ENCODE data around the gene NOP16.

Gene NOP16

DNA sequence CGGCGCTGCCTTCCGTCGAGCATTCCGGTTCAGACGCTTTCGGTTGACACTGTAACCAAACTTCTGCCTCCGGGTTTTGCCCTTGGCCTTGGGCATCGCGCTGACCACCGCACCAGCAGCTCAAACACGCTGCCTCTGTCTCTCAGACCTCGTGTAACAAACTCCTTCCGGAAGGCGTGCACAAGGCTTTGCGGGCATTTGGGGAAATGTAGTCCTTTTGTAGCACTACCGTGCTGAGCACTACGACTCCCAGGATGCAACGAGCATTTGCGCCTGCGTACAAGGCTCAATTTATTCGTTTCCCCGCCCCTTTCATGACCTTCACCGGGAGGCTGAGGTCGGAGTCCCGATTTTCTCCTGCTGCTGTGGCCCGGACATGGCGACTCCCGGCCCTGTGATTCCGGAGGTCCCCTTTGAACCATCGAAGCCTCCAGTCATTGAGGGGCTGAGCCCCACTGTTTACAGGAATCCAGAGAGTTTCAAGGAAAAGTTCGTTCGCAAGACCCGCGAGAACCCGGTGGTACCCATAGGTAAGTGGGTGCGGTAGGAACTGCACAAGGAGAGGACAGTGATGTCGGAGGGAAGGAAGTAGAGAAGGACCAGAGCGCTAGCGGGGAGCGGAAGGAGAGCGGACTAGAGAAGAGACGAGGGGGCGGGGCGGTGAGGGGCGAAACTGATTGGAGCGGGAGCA lies at the start of gene NOP16, which contains the start of gene HIGD2A:
Gene NOP16 (minus strand): TSS at position 155 of the 691 bp plus-strand sequence. CDS start 59 bp downstream, at position 96.
Gene HIGD2A (plus strand): TSS at position 308 of the 691 bp plus-strand sequence. CDS start 69 bp downstream, at position 377.
- H3K9me3 ChIP-seq (ENCODE audit: control insufficient read depth in 2 of 2, low read length in 2 of 2), result no peaks in the 10 kb centered on the region
- peaks cover 14 to 22% of the 10 kb centered on the region in 2 donors for H3K4me1 ChIP-seq (ENCODE audit: control insufficient read depth in 2 of 2, insufficient read depth in 2 of 2, low read length in 2 of 2)
- peak within 1 kb of the TSS; percentile 85 to 99 for H3K4me3 ChIP-seq (ENCODE audit: low read length in 2 of 2)
- peak within 1 kb of the TSS; percentile 95 for H3K9ac ChIP-seq (ENCODE audit: low read depth in 1 of 2, low read length in 2 of 2)
- peak within 1 kb of the TSS; percentile 97 to 99 for H3K27ac ChIP-seq (ENCODE audit: low read depth in 2 of 2, low read length in 2 of 2)
- no peaks in the 10 kb centered on the region for H3K27me3 ChIP-seq (ENCODE audit: control insufficient read depth in 2 of 2, insufficient read depth in 2 of 2, low read length in 2 of 2)
- H3K36me3 ChIP-seq (ENCODE audit: control insufficient read depth in 2 of 2, insufficient read depth in 2 of 2, low read length in 2 of 2), result peaks cover 37 to 41% of the 10 kb centered on the region in 2 donors

DNA sequence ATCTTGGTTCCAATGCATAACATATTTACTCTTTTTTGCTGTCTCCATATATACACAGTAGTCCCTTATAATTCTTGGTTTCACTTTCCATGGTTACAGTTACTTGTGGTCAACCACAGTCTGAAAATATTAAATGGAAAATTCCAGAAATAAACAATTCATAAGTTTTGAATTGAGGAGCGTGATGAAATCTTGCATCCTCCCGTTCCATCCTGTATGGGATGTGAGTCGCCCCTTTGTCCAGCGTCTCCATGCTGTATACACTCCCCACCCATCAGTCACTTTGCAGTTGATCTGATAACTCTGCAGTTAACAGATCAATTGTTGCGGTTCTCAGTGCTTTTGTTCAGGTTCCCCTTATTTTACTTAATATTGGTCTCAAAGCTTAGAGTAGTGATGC lies 48.3 kb upstream of the NOP16 start:
- peak overlapping the region in 1 of 2 donors; percentile 32 for H3K9ac ChIP-seq (ENCODE audit: low read depth in 1 of 2, low read length in 2 of 2)
- no peak overlapping the region for H3K27ac ChIP-seq (ENCODE audit: low read depth in 2 of 2, low read length in 2 of 2)
- peak overlapping the region in 1 of 2 donors; percentile 50 for H3K4me3 ChIP-seq (ENCODE audit: low read length in 2 of 2)
- H3K27me3 ChIP-seq (ENCODE audit: control insufficient read depth in 2 of 2, insufficient read depth in 2 of 2, low read length in 2 of 2), result no peaks in the 10 kb centered on the region
- H3K9me3 ChIP-seq (ENCODE audit: control insufficient read depth in 2 of 2, low read length in 2 of 2), result no peaks in the 10 kb centered on the region
- no peaks in the 10 kb centered on the region for H3K36me3 ChIP-seq (ENCODE audit: control insufficient read depth in 2 of 2, insufficient read depth in 2 of 2, low read length in 2 of 2)
- no peaks in the 10 kb centered on the region for H3K4me1 ChIP-seq (ENCODE audit: control insufficient read depth in 2 of 2, insufficient read depth in 2 of 2, low read length in 2 of 2)

GRCh38 chr5:176432707-176433106 lies 44.3 kb upstream of the NOP16 start:
- peaks cover 0 to 4% of the 10 kb centered on the region in 2 donors for H3K4me1 ChIP-seq (ENCODE audit: control insufficient read depth in 2 of 2, insufficient read depth in 2 of 2, low read length in 2 of 2)
- H3K27ac ChIP-seq (ENCODE audit: low read depth in 2 of 2, low read length in 2 of 2), result no peak overlapping the region
- no peaks in the 10 kb centered on the region for H3K36me3 ChIP-seq (ENCODE audit: control insufficient read depth in 2 of 2, insufficient read depth in 2 of 2, low read length in 2 of 2)
- H3K9ac ChIP-seq (ENCODE audit: low read depth in 1 of 2, low read length in 2 of 2), result no peak overlapping the region
- no peak overlapping the region for H3K4me3 ChIP-seq (ENCODE audit: low read length in 2 of 2)
- no peaks in the 10 kb centered on the region for H3K9me3 ChIP-seq (ENCODE audit: control insufficient read depth in 2 of 2, low read length in 2 of 2)
- H3K27me3 ChIP-seq (ENCODE audit: control insufficient read depth in 2 of 2, insufficient read depth in 2 of 2, low read length in 2 of 2), result no peaks in the 10 kb centered on the region

GRCh38 chr5:176429972-176430371 lies 41.6 kb upstream of the NOP16 start:
- Histone ChIP-seq H3K9ac (ENCODE audit: low read depth in 1 of 2, low read length in 2 of 2) (no peak overlapping the region), H3K36me3 (ENCODE audit: control insufficient read depth in 2 of 2, insufficient read depth in 2 of 2, low read length in 2 of 2) (no peaks in the 10 kb centered on the region), H3K27me3 (ENCODE audit: control insufficient read depth in 2 of 2, insufficient read depth in 2 of 2, low read length in 2 of 2) (no peaks in the 10 kb centered on the region), H3K4me1 (ENCODE audit: control insufficient read depth in 2 of 2, insufficient read depth in 2 of 2, low read length in 2 of 2) (peaks cover 0 to 7% of the 10 kb centered on the region in 2 donors), H3K27ac (ENCODE audit: low read depth in 2 of 2, low read length in 2 of 2) (no peak overlapping the region), H3K4me3 (ENCODE audit: low read length in 2 of 2) (no peak overlapping the region), H3K9me3 (ENCODE audit: control insufficient read depth in 2 of 2, low read length in 2 of 2) (no peaks in the 10 kb centered on the region)

DNA sequence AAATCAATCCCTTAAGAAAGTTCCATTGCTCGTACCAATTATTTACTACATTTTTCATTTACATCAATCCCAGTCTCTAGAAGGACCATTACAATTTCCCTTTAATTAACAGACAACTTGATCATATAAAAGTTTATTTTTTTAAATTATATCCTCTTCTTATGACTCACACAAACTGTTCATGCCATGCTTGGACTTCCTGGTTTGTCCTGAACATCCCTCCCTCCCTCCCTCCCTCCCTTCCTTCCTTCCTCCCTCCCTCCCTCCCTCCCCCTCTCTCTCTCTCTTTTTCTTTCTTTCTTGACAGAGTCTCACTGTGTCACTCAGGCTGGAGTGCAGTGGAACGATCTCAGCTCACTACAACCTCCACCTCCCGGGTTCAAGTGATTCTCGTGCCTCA lies 39.6 kb upstream of the NOP16 start:
- H3K9me3 ChIP-seq (ENCODE audit: control insufficient read depth in 2 of 2, low read length in 2 of 2), result no peaks in the 10 kb centered on the region
- H3K27me3 ChIP-seq (ENCODE audit: control insufficient read depth in 2 of 2, insufficient read depth in 2 of 2, low read length in 2 of 2), result no peaks in the 10 kb centered on the region
- H3K4me3 ChIP-seq (ENCODE audit: low read length in 2 of 2), result no peak overlapping the region
- no peak overlapping the region for H3K9ac ChIP-seq (ENCODE audit: low read depth in 1 of 2, low read length in 2 of 2)
- peaks cover 0 to 7% of the 10 kb centered on the region in 2 donors for H3K4me1 ChIP-seq (ENCODE audit: control insufficient read depth in 2 of 2, insufficient read depth in 2 of 2, low read length in 2 of 2)
- H3K36me3 ChIP-seq (ENCODE audit: control insufficient read depth in 2 of 2, insufficient read depth in 2 of 2, low read length in 2 of 2), result no peaks in the 10 kb centered on the region
- H3K27ac ChIP-seq (ENCODE audit: low read depth in 2 of 2, low read length in 2 of 2), result peak overlapping the region; percentile 43 to 61

- no peak overlapping the region for H3K27ac ChIP-seq (ENCODE audit: low read depth in 2 of 2, low read length in 2 of 2)
- no peak overlapping the region for H3K9ac ChIP-seq (ENCODE audit: low read depth in 1 of 2, low read length in 2 of 2)
- no peaks in the 10 kb centered on the region for H3K9me3 ChIP-seq (ENCODE audit: control insufficient read depth in 2 of 2, low read length in 2 of 2)
- no peak overlapping the region for H3K4me3 ChIP-seq (ENCODE audit: low read length in 2 of 2)
- H3K36me3 ChIP-seq (ENCODE audit: control insufficient read depth in 2 of 2, insufficient read depth in 2 of 2, low read length in 2 of 2), result no peaks in the 10 kb centered on the region
- no peaks in the 10 kb centered on the region for H3K27me3 ChIP-seq (ENCODE audit: control insufficient read depth in 2 of 2, insufficient read depth in 2 of 2, low read length in 2 of 2)
- H3K4me1 ChIP-seq (ENCODE audit: control insufficient read depth in 2 of 2, insufficient read depth in 2 of 2, low read length in 2 of 2), result peaks cover 0 to 7% of the 10 kb centered on the region in 2 donors
Observed at GRCh38 chr5:176426876-176427275, 38.5 kb upstream of the NOP16 start.

DNA sequence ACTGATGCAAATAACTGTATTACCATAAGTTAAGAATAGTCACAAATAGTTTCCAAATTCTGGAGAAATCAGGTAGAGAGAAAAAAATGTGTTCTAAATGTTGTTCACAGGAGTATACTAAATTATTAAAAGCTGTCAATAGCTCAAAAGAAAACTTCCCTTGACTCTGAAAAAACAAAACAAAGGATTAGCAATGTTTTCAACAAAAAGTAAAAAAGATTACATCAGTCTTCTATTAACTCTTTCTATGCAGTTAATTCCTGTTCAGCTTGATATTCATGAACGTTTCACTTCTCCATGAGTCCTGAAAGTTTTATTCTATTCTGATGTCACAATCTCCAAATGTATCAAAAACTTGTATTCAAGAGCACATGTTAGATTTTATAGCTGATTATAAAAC lies 37.4 kb upstream of the NOP16 start:
- Histone ChIP-seq H3K4me1 (ENCODE audit: control insufficient read depth in 2 of 2, insufficient read depth in 2 of 2, low read length in 2 of 2) (peaks cover 0 to 7% of the 10 kb centered on the region in 2 donors), H3K9me3 (ENCODE audit: control insufficient read depth in 2 of 2, low read length in 2 of 2) (no peaks in the 10 kb centered on the region), H3K9ac (ENCODE audit: low read depth in 1 of 2, low read length in 2 of 2) (no peak overlapping the region), H3K27ac (ENCODE audit: low read depth in 2 of 2, low read length in 2 of 2) (peak overlapping the region; percentile 51 to 70), H3K36me3 (ENCODE audit: control insufficient read depth in 2 of 2, insufficient read depth in 2 of 2, low read length in 2 of 2) (no peaks in the 10 kb centered on the region), H3K4me3 (ENCODE audit: low read length in 2 of 2) (no peak overlapping the region), H3K27me3 (ENCODE audit: control insufficient read depth in 2 of 2, insufficient read depth in 2 of 2, low read length in 2 of 2) (no peaks in the 10 kb centered on the region)

DNA sequence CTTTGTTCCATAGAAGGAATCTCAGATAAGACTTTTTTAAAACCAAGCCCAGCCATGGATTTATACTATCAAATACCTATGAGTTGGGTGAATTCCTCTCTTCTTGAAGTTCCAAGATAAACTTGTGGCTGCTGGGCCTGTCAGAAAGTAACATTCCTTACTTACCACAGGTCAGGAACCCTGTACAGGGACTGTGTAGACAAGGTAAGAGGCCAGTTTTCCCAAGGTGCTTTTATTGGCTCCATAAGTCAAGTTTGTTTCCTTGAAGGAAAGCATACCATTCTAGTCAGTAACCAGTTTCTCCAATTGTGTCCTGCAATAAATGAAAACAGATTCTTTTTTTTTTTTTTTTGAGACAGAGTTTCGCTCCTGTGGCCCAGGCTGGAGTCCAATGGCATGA lies 36.7 kb upstream of the NOP16 start:
- Histone ChIP-seq H3K4me1 (ENCODE audit: control insufficient read depth in 2 of 2, insufficient read depth in 2 of 2, low read length in 2 of 2) (peaks cover 0 to 7% of the 10 kb centered on the region in 2 donors), H3K9ac (ENCODE audit: low read depth in 1 of 2, low read length in 2 of 2) (no peak overlapping the region), H3K4me3 (ENCODE audit: low read length in 2 of 2) (no peak overlapping the region), H3K36me3 (ENCODE audit: control insufficient read depth in 2 of 2, insufficient read depth in 2 of 2, low read length in 2 of 2) (no peaks in the 10 kb centered on the region), H3K27ac (ENCODE audit: low read depth in 2 of 2, low read length in 2 of 2) (peak overlapping the region; percentile 51 to 70), H3K9me3 (ENCODE audit: control insufficient read depth in 2 of 2, low read length in 2 of 2) (no peaks in the 10 kb centered on the region), H3K27me3 (ENCODE audit: control insufficient read depth in 2 of 2, insufficient read depth in 2 of 2, low read length in 2 of 2) (no peaks in the 10 kb centered on the region)

- peak overlapping the region; percentile 46 to 70 for H3K27ac ChIP-seq (ENCODE audit: low read depth in 2 of 2, low read length in 2 of 2)
- no peak overlapping the region for H3K9ac ChIP-seq (ENCODE audit: low read depth in 1 of 2, low read length in 2 of 2)
- peaks cover 0 to 7% of the 10 kb centered on the region in 2 donors for H3K4me1 ChIP-seq (ENCODE audit: control insufficient read depth in 2 of 2, insufficient read depth in 2 of 2, low read length in 2 of 2)
- H3K4me3 ChIP-seq (ENCODE audit: low read length in 2 of 2), result no peak overlapping the region
- no peaks in the 10 kb centered on the region for H3K27me3 ChIP-seq (ENCODE audit: control insufficient read depth in 2 of 2, insufficient read depth in 2 of 2, low read length in 2 of 2)
- no peaks in the 10 kb centered on the region for H3K9me3 ChIP-seq (ENCODE audit: control insufficient read depth in 2 of 2, low read length in 2 of 2)
- no peaks in the 10 kb centered on the region for H3K36me3 ChIP-seq (ENCODE audit: control insufficient read depth in 2 of 2, insufficient read depth in 2 of 2, low read length in 2 of 2)
Observed at GRCh38 chr5:176424181-176424580, 35.8 kb upstream of the NOP16 start.

GRCh38 chr5:176420972-176421544 lies 32.7 kb upstream of the NOP16 start:
- no peaks in the 10 kb centered on the region for H3K27me3 ChIP-seq (ENCODE audit: control insufficient read depth in 2 of 2, insufficient read depth in 2 of 2, low read length in 2 of 2)

More at GRCh38 chr5:176420972-176421544, 32.7 kb upstream of the NOP16 start:
- Histone ChIP-seq H3K9ac (ENCODE audit: low read depth in 1 of 2, low read length in 2 of 2) (no peak overlapping the region), H3K9me3 (ENCODE audit: control insufficient read depth in 2 of 2, low read length in 2 of 2) (no peaks in the 10 kb centered on the region), H3K4me3 (ENCODE audit: low read length in 2 of 2) (no peak overlapping the region), H3K4me1 (ENCODE audit: control insufficient read depth in 2 of 2, insufficient read depth in 2 of 2, low read length in 2 of 2) (peaks cover 8 to 10% of the 10 kb centered on the region in 2 donors), H3K36me3 (ENCODE audit: control insufficient read depth in 2 of 2, insufficient read depth in 2 of 2, low read length in 2 of 2) (no peaks in the 10 kb centered on the region), H3K27ac (ENCODE audit: low read depth in 2 of 2, low read length in 2 of 2) (no peak overlapping the region)
